Psoas muscle (tissue), 8 donors: ENCODE results near the gene B4GALT6. TPM values are rescaled to one million over a fixed set of nuclear protein-coding genes. Genes with fewer than 3 reads are reported as not detected.
A peak's percentile ranks its signal among the peaks of the same experiment; 100 is the strongest.

Experiments used
- ATAC-seq, 4 donors: fragments of 200-7000 bp; cut with Tn5 transposase; one replicate each; pipeline ENCODE4 v1.9.1; 2020; ENCODE audit warnings: moderate library complexity in 3 of 4, mild to moderate bottlenecking in 2 of 4
- DNase-seq, 2 donors: peaks; one replicate each; pipeline ENCODE4 v3.0.0-alpha.2; 2020
- H3K27ac ChIP-seq: fragments of 200-600 bp; one replicate; pipeline ENCODE4 v1.8.0; 2022
- H3K27me3 ChIP-seq, 3 donors: fragments of 200-600 bp in 1 of 3; one replicate each; pipeline versions ENCODE4 v1.6.1 to v1.8.0; 2013 to 2022; ENCODE audit warnings: low read length in 2 of 3, mild to moderate bottlenecking in 2 of 3, moderate library complexity in 1 of 3; ENCODE audit not compliant: insufficient read depth in 3 of 3
- H3K36me3 ChIP-seq, 2 donors: fragments of 200-600 bp in 1 of 2; one replicate each; pipeline versions ENCODE4 v1.6.1 to v1.8.0; 2013 to 2022; ENCODE audit warnings: low read depth in 1 of 2, mild to moderate bottlenecking in 1 of 2, moderate library complexity in 1 of 2; ENCODE audit not compliant: insufficient read depth in 1 of 2
- H3K4me1 ChIP-seq: fragments of 200-600 bp; one replicate; pipeline ENCODE4 v1.8.0; 2022
- H3K4me3 ChIP-seq: fragments of 200-600 bp; one replicate; pipeline ENCODE4 v1.8.0; 2022; ENCODE audit warnings: mild to moderate bottlenecking
- H3K9me3 ChIP-seq: fragments of 200-600 bp; one replicate; pipeline ENCODE4 v1.8.0; 2022
- CTCF ChIP-seq: fragments of 200-600 bp; IDR thresholded peaks from one replicate; pipeline ENCODE4 v1.8.0; 2022; ENCODE audit warnings: antibody characterized with exemption
- WGBS, 3 donors: extraction: QIAGEN DNeasy Blood & Tissue Kit; methylation state at CpG; one replicate each; pipeline versions ENCODE4 v1.1.6 to v1.1.7; 2013; 5-methylcytosine and 5-hydroxymethylcytosine counted together
- intact Hi-C, 2 donors: fragments of 100-400 bp; cut with DNase I; formaldehyde crosslinking; loops; one replicate each; pipeline versions ENCODE4 v1.11.0 to v1.14.2; 2022
- polyA plus RNA-seq, 3 donors: library from polyadenylated mRNA; stranded (reverse); fragments of 200-250 nt; gene quantifications; one replicate each; pipeline ENCODE4 v1.2.3, GENCODE V29; 2013
- total RNA-seq, 4 donors: library from RNA; stranded (reverse); fragmentation: NEBNext Ultra II Directional in 2 of 4; extraction: Animal tissue kit (Norgen Biotek cat#: 25700) in 2 of 4; gene quantifications; one replicate each; pipeline versions ENCODE4 v1.2.1 to v1.2.4, GENCODE V29; 2021 to 2023
- donor health status: healthy with polysubstance abuse.
- donor health status: DM: no; HTN: no; CAD: no; lungs with moderate emphysema.
- donor health status: Bipolar disorder and iron deficiency.
- donor health status: healthy.
- donor health status: DM: yes; HTN: yes; CAD: no.
- donor health status: DM: no; HTN: no; CAD: no.
- donor health status: DM: no; HTN: no; CAD: no.
- donor health status: DM: yes; HTN: yes; CAD: no.

B4GALT6 gene
- total and polyA plus RNA-seq, 7 donors, result 0.98 to 13.3 (median 6.7) TPM

- Histone ChIP-seq H3K27me3 (no peaks in the 10 kb centered on the region), H3K4me3 (no peak overlapping the region), H3K4me1 (peaks cover 25% of the 10 kb centered on the region), H3K27ac (no peak overlapping the region), H3K9me3 (no peaks in the 10 kb centered on the region), H3K36me3 (no peaks in the 10 kb centered on the region)
- intact Hi-C loops, result no loop called here
- WGBS, 3 donors, result 20 to 30% (median 25%) methylated on average over 8 of the region's 8 CpGs
- ATAC-seq (peak; percentile 82 to 90 (median 87)), DNase-seq (no peak)
- peak; percentile 29 for TF ChIP-seq CTCF
Observed at GRCh38 chr18:31610286-31611205, 73.8 kb downstream of the B4GALT6 start.

- 55 to 74% (median 62%) methylated on average over 2 of the region's 2 CpGs for WGBS, 3 donors
- H3K4me1 ChIP-seq, result peaks cover 25% of the 10 kb centered on the region
- H3K27me3 ChIP-seq, result no peaks in the 10 kb centered on the region
- H3K36me3 ChIP-seq, result no peaks in the 10 kb centered on the region
- H3K4me3 ChIP-seq, result no peak overlapping the region
- H3K9me3 ChIP-seq, result no peaks in the 10 kb centered on the region
- DNase-seq (no peak), ATAC-seq (no peak)
- no peak for TF ChIP-seq CTCF
- H3K27ac ChIP-seq, result no peak overlapping the region
- intact Hi-C loops, result no loop called here
Observed at GRCh38 chr18:31609886-31610285, 74.5 kb downstream of the B4GALT6 start.

GRCh38 chr18:31607384-31607783 is 77.0 kb downstream of the B4GALT6 start:
- H3K36me3 ChIP-seq, result no peaks in the 10 kb centered on the region
- no peak overlapping the region for H3K4me3 ChIP-seq
- no peak overlapping the region for H3K27ac ChIP-seq
- peaks cover 13% of the 10 kb centered on the region for H3K4me1 ChIP-seq
- no peak for TF ChIP-seq CTCF
- H3K9me3 ChIP-seq, result no peaks in the 10 kb centered on the region
- peaks cover 0 to 3% (median 0%) of the 10 kb centered on the region in 3 donors for H3K27me3 ChIP-seq
- WGBS, 3 donors, result 51 to 68% (median 55%) methylated on average over 5 of the region's 5 CpGs
- intact Hi-C loops, result no loop called here
- ATAC-seq, result no peak
- DNase-seq, result no peak

GRCh38 chr18:31606265-31606664 is 78.1 kb downstream of the B4GALT6 start:
- DNase-seq (no peak), ATAC-seq (no peak)
- peaks cover 0 to 3% (median 0%) of the 10 kb centered on the region in 3 donors for H3K27me3 ChIP-seq
- no peak for TF ChIP-seq CTCF
- 75 to 91% (median 85%) methylated on average over 2 of the region's 2 CpGs for WGBS, 3 donors
- H3K27ac ChIP-seq, result no peak overlapping the region
- no peaks in the 10 kb centered on the region for H3K9me3 ChIP-seq
- H3K36me3 ChIP-seq, result no peaks in the 10 kb centered on the region
- H3K4me3 ChIP-seq, result no peak overlapping the region
- H3K4me1 ChIP-seq, result peaks cover 2% of the 10 kb centered on the region
- intact Hi-C loops, result no loop called here
